HG03097 (cell line): ENCODE results near the gene PLAAT2.
"Not testable (repeated sequence)": the region's sequence is repeated elsewhere in the genome, so short reads cannot be mapped to it uniquely, and the experiment has no call there.

ENCODE experiments used
- ATAC-seq: cut with Tn5 transposase; IDR thresholded peaks from one replicate; pipeline ENCODE4 v1.9.1; 2021; ENCODE audit not compliant: unreplicated experiment, low FRiP score

PLAAT2 gene

DNA sequence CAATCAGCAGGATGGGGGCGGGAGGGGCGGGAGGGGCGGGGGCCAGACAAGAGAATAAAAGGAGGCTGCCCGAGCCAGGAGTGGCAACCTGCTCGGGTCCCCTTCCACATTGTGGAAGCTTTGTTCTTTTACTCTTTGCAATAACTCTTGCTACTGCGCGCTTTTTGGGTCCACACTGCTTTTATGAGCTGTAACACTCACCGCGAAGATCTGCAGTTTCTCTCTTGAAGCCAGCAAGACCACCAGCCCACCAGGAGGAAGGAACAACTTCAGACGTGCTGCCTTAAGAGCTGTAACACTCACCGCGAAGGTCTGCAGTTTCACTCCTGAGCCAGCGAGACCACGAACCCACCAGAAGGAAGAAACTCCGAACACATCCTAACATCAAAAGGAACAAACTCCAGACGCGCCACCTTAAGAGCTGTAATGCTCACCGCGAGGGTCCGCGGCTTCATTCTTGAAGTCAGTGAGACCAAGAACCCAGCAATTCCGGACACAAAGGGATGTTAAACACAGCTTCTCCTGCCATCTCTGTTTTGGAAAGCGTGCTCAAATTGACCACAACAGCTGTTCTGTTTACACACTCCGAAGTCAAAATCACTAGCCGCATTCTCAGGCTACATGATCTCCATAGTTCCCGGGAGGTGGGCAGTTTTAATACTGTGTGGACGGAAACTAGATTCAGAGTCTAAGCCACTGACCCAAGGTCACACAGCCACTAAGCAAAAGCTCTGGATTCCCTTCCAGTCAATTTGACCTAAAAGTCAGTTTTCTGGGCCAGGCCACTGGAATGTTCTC lies 11.9 kb downstream of the PLAAT2 start:
- ATAC-seq: no peak

DNA sequence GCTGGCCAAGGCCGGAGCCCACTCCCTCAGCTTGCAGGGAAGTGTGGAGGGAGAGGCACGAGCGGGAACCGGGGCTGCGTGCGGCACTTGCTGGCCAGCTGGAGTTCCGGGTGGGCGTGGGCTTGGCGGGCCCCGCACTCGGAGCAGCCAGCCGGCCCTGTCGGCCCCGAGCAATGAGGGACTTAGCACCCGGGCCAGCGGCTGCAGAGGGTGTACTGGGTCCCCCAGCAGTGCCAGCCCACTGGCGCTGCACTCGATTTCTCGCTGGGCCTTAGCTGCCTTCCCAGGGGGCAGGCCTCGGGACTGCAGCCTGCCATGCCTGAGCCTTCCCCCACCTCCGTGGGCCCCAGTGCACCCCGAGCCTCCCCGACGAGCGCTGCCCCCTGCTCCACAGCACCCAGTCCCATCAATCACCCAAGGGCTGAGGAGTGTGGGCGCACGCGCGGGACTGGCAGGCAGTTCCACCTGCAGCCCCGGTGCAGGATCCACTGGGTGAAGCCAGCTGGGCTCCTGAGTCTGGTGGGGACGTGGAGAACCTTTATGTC lies 13.0 kb downstream of the PLAAT2 start:
- ATAC-seq: not testable (repeated sequence)

DNA sequence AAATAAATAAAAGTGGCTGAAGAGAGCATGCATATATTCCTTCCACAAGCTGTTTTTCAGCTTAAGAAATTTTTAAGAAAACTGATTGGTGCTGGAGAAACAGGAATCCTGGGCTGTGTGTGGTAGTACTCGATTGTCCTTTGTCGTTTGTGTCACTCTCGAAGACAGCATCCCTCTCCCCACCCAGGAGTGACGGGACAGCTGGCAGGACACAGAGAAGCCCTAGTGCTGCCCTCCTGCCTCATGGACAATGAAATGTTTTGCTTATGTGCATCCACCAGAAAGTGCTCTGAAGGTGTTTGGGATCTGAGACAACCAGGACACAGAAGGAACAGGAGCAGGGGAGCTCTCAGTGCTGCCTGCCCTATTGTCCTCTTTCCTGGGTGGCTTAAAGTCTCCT lies 13.8 kb downstream of the PLAAT2 start:
- ATAC-seq: no peak

DNA sequence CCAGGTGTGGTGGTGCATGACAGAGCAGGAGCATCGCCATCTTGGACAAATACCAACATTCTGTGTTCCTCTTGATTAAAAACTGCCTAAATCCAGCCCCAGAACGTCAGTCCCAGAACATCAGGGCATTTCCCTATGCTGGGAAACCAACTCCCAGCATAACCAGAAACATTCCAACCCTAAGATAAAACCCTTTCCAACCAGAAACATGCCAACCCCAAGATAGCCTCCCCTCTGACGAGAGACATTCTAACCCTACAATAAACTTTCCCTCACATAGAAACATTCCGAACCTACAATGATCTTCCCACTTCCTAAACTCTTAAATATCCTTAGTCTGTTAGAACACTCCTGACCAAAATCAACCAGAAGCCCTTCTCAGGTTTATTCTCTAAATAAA lies 15.0 kb downstream of the PLAAT2 start:
- no peak for ATAC-seq

DNA sequence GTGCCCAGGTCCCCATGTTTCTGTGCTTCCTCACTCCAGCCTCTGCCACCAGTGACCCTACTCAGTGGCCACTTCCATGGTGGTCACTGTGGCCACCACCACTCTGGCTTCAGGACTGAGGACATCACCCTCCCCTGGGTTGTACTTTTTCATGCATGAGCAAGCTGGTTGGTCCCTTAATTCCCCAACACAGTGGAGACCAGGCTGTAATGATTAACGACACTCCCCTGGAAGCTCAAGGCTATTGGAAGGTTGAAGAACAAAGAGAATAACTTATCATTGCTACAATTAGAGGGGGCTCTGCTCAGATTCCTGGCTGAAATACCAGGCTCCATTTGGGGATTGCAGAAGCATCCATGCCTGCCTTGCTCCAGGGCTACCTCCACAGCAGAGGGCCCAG lies 16.1 kb downstream of the PLAAT2 start:
- no peak for ATAC-seq

DNA sequence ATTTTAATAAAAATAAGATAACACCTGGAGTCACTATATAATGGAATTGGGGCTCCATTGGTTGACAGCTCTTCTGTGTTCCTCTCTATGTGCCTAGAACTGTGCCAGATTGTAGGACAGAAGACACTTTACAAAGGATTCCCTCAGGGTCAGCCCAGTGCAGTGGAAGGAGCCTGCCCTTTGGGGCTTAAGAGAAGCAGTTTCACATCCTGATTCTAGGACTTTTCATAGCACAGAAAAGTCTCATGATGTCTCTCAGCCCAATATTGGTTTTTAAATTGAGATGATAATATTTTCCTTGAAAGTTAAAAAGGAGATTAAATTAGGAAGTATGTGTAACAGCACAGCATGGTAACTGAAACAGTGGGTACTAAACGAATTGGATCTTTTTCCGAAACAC lies 19.5 kb downstream of the PLAAT2 start:
- ATAC-seq: no peak

DNA sequence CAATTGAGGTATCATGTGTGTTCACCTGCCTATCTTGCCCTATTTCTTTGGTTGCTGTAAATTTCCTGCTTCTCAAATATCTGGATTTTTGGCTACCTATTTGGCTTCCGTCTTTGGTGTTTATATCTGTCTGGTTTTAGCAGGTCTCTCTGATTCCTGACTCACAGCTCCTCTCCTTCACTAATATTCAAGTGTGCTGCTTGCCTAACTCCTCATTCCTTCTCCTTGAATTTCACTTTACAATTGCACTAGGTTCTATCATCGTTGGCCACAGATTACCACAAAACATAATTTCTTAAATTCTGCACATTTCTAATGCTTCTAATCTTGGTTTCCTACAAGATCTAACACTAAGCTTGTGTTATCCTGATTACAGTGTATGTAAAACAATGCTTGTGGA lies 20.7 kb downstream of the PLAAT2 start:
- ATAC-seq: not testable (repeated sequence)

DNA sequence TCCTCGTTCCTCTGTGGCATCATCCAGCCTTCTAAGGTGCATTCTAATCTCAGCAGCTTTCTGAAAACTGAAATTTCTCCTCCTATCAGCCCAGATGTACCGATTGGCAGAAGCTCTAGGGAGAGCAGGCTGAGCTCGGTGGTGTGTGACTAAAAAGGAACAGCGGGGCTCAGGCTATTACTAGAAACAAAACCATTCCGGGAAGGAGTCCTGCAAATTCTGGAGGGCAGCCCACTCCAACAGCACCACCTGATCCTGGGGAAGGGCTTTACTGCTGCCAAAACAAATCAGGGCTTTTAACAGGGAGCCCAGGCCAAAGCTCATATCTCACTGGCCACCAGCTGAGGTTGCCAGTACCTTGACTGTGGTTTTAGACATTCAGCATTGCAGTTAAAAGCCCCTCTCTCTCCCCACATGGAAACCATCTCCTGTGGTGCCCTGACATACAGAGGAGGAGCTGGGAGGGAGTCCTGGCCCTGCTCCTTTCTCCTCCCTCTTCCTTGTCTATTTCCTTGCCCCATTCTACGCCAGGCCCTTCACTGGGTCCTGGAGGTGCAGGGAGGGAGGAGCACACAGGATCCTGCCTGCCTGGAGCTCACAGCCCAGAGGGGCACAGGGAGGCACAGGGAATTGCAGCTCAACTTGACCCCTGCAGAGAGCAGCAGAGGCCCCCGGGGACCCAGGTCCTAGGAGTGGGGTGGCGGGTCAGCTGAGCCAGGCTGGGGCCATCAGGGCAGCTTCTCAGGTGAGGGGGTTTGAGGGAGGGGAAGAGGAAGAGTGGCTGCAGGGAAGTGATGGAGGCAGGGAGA lies 25.7 kb downstream of the PLAAT2 start:
- ATAC-seq: peak; percentile 1

DNA sequence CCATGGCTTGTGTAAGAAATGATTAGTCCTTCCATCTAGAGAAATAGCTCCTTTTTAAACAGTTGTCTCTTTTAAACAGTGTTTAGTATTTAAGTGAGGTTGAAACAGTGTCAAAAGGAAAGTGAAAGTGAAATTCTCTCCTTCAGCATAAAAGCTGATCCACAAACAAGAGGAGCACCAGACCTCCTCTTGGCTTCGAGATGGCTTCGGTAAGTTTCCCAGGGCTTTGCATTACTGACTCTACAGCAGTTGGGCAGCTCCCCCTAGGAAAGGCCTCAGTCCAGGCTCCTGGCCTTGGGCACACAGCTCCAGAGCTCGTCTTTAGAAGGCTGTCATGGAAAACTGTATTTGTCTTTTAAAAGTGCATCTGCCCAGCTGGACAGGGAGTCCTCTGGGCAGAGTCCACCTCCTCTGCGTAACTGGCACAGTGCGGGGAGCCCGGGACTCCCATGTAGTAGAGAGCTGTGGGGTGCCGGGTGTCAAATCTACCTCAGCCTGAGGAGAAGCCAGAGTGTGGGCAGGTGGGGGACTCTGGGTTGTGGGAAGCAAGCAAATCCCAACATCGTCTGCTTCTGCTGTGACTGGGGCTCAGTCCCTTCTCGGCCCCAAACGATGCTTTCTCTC lies 26.4 kb downstream of the PLAAT2 start, which contains the start of gene PLAAT4:
Gene PLAAT4, plus strand, starts transcription at position 140 of the 624 bp plus-strand sequence. Its CDS starts 61 bp downstream, at position 201.
- peak; percentile 37 for ATAC-seq

DNA sequence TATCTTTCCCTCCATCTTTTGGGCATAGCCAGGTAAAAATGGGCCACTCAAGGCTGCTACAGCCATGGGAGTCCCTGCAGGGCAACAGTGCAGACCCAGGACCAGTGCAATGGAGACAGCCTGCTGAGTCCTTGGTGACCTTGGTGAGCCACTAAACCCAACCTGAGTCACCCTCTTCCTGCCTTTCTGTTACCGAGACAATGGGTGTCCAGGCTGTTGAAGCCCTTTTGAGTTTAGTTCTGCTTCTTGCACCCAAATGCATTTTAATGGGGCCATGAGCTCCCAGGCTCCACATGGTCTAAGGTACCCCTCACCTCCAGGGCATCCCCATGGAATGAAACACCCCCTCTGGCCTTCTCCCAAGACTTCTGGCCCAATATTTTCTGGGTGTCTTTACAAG lies 27.4 kb downstream of the PLAAT2 start:
- ATAC-seq: no peak

DNA sequence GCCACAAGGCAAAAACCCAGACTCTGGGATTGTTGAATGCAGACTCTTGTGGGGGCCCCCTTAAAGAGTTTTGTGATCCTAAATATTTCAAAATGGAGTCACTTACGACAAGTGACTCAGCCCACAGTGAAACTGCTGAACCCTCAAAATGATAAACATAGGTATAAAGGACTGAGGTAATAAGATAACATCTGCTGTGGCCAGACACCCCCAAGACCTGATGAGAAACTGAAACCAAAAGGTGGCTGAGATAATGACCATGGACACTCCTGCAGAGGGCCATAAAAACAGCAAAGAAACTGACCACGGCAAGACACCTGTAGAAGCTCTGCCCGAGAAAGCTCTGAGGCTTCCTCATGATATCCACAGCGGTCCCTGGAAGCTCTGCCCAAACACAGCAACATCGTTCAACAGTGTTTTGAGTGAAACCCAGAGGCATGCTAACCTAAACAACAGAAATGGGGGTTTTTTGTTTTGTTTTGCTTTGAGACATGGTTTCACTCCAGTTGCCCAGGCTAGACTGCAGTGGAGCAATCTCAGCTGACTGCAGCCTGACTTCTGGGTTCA lies 28.2 kb downstream of the PLAAT2 start:
- no peak for ATAC-seq

DNA sequence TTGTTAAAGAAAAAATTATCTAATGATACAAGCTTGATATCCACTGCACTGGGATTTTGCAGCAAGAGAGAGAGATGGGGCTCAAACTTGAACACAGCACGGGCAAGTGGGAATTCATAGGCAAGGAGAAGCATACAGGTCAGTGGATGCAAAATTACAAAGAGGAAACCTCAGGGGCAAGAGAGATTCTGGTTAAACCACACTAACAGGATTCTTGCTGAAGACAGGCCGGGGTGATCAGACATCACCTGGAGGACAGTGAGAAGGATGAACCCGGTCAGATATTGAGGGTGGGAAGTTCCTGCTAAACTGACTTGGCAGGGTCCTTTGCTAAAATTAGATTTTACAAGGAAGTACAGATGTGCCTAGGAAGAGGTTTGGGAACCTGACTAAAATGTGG lies 29.1 kb downstream of the PLAAT2 start:
- ATAC-seq: no peak

DNA sequence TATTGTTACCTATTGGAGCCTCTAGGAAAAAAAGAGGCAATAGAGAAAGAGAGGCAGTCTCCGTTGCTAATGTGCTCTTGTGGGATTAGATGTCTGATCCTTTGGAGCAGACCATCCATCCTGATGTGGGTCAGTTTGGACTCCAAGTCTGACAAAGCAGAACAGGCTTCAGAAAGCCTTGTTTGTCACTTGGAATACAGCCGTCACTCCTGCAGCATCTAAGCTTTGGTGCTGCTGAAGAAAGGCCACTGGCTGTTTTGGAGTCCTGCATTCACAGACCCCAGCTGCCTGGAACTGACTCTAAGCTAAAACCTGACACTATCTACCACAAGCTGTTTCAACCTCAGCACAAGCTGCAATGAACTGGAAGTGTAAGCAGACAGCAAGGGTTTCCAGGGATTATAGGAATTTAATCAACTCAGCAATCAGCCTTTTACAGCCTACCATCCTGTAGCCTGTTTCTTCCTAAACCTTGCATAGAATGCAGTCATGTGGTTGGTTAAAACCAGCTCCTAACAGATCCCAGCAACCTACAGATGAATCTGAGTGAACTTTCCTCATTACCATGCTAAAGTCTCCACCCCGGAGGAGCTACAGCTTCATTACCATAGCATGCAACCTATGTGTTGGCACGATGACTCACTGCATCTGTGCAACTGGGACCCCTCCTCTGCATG lies 30.2 kb downstream of the PLAAT2 start:
- ATAC-seq: no peak

DNA sequence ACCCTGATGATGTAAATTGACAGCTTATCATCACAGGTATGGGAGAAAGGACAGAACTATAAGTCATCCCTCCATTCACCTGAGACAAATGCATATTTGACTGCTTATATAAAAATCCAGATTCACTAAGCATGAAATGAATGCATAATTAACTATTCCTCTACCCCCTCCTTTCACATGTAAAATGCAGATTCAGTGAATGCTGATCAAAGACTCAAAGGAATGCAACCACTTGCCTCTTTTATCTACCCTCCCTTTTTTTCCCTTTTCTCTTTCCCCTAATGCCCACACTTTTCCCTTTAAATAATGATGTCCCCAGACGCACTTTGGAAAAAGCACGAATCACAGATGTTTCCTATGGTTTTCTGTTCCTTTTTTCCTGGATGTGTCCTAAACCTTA lies 31.1 kb downstream of the PLAAT2 start:
- ATAC-seq: no peak

DNA sequence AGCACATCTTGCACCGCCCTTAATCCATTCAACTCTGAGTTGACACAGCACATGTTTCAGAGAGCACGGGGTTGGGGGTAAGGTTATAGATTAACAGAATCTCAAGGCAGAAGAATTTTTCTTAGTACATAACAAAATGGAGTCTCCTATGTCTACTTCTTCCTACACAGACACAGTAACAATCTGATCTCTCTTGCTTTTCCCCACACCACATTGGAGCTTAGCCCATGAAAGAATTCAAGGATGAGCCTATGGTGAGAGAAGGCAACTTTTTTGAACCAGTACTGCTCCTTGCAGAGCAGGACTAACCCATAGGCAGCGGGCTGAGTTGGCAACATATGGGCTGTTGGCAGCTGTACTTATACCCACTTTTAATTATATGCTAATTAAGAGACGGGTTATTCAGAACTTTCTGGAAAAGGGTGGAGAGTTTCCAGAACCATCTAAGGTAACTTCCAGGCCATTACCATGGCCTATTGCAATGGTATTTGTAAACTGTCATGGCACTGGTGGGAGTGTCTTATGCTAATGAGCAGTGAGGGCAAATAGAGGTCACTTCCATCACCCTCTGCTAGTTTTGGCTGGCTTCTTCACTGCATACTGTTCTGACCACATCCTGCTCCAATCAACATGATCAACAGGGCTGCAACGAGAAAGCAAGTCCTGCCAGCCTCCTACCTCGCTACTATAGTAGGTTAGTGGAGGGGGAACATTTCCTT lies 31.9 kb downstream of the PLAAT2 start:
- ATAC-seq: peak; percentile 77

DNA sequence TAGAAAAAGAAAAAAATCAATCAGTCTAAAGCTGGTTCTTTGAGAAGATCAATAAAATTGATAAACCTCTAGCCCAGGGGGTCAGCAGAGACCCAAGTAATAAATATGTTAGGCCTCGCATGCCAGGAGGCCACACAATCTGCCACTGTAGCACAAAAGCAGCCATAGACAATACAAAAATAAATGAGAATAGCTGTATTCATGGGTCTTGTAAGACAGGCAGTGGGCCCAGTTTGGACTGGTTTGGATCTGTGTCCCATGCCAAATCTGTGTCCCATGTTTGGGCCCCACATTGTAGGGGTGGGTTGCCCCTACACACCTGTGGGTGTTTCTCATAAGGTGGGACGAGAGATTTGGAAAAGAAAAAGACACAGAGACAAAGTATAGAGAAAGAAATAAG lies 33.2 kb downstream of the PLAAT2 start:
- no peak for ATAC-seq

DNA sequence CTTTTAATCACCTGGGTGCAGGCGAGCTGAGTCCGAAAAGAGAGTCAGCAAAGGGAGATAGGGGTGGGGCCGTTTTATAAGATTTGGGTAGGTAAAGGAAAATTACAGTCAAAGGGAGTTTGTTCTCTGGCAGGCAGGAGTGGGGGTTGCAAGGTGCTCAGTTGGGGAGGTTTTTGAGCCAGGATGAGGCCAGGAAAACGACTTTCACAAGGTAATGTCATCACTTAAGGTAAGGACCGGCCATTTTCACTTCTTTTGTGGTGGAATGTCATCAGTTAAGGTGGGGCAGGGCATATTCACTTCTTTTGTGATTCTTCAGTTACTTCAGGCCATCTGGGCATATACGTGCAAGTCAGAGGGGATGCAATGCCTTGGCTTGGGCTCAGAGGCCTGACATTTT lies 33.8 kb downstream of the PLAAT2 start:
- not testable (repeated sequence) for ATAC-seq

DNA sequence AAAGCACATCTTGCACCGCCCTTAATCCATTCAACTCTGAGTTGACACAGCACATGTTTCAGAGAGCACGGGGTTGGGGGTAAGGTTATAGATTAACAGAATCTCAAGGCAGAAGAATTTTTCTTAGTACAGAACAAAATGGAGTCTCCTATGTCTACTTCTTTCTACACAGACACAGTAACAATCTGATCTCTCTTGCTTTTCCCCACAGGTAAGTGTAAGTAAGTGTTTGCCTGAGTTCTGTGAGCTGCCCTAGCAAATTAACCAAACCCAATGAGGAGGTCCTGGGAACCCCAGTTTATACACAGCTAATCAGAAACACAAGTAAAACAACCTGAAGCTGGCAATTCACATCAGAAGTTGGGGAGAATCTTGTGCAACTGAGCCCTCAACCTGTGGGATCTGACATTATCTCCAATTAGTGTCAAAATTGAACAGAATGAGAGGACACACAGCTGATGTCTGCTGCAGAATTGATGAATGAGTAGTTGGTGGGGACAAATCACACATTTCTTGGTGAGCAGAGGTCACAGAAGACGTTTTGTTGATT lies 34.4 kb downstream of the PLAAT2 start:
- not testable (repeated sequence) for ATAC-seq

DNA sequence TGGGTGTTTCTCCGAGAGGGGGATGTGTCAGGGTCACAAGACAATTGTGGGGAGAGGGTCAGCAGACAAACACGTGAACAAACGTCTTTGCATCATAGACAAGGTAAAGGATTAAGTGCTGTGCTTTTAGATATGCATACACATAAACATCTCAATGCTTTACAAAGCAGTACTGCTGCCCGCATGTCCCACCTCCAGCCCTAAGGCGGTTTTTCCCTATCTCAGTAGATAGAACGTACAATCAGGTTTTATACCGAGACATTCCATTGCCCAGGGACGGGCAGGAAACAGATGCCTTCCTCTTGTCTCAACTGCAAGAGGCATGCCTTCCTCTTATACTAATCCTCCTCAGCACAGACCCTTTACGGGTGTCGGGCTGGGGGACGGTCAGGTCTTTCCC lies 35.0 kb downstream of the PLAAT2 start:
- ATAC-seq: not testable (repeated sequence)
